Measurements from ENCODE around the gene CLSTN2.

Gene CLSTN2

DNA sequence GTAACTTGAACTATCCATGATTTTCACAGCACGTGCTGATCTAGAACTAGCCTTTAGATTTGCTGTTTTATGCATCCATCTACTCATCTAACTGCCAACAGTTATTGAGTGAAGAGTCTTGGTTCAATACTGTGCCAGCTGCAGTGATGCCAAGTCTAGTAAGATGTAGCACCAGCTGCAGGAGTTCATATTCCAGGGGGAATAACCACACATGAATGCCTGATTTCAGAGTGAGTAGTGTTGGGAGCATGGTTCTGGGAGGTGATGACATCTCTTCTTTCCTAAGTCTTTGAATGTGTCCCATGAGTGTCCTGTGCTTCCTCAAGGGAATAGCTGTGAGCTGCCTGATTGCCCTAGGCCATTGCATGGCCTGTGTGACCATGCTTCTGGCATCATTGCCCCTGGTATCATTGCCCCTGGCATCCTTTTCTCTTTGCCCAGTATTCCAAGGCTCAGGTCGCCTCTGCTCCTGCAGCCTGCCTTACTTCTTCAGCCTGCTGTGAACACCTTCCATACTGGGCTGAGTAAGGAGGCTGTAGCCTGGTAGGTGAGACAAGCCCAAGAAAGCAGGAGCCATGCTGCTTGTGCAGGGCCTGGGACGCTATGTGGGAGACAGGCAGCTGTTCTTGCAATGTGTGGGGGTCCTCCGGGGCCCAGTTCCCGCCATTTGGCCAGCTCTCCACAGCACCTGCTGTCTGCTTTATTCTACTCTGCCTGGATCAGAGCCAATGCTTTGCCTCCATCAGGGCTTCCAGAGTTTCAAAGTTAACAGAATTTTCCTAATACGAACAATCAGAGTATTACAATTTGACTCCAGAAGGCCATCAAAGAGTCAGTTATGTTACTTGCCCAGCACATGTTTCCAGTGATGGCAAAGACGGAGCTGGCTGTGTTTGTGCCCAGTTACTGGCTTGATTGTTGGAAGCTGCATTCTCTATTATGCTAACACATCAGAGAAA is 73.2 kb downstream of the CLSTN2 start:
- no peak for DNase-seq

GRCh38 chr3:140010391-140010790 is 75.4 kb downstream of the CLSTN2 start:
- no peak for DNase-seq

GRCh38 chr3:140011086-140011485 is 76.1 kb downstream of the CLSTN2 start:
- DNase-seq, result no peak

DNA sequence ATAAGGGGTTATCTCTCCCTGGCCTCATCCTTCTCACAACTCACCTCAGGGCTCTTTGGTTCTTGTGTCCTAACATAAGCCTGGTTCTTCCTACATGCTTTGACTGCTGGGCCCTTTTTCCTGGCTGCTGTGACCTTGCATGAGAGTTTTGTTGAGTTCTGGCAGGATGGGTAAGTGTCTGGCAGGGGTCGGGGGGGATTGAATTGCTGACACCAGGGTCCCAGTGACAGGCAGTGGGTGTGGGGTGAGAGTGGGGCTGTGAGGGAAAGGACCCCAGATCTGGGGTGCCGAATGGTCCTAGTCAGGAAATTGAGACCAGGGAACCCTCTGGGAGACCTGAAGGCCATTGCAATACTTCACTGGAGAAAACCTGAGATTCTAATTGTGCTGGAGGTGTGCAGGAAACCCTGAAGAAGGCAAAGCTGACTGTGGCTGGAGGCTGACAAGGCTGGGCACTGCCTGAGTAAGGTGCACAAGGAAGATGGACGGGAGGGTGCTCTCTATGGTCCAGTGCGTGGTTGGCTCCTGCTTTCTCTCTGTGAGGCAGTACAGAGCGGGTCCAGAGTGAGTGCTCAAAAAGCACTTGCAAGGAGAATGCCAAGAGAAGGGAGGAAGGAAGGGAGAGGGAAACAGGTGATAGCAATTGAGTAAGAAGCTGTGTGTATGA is 76.8 kb downstream of the CLSTN2 start:
- no peak for DNase-seq

DNA sequence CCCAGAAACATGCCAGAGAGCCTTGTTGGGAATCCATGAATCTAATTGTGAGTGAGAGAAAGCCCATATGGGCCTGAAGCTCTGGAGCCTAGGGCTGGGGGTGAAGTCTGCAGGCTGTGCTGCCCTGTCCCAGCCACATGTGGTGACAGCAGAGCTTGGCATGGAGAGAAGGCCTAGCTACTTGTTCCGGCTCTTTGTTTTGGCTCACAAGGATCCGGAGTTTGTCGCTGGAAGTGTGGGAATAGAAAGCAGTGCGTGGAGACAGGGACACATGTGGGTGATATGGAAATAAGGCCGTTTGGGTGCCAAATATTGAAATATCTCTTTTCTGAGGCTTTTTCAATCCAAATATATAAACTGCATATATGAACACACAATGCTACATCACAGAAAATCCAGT is 78.2 kb downstream of the CLSTN2 start:
- no peak for DNase-seq

- DNase-seq, result no peak
These were observed 80.0 kb downstream of the CLSTN2 start for GRCh38 chr3:140014831-140015495.

DNA sequence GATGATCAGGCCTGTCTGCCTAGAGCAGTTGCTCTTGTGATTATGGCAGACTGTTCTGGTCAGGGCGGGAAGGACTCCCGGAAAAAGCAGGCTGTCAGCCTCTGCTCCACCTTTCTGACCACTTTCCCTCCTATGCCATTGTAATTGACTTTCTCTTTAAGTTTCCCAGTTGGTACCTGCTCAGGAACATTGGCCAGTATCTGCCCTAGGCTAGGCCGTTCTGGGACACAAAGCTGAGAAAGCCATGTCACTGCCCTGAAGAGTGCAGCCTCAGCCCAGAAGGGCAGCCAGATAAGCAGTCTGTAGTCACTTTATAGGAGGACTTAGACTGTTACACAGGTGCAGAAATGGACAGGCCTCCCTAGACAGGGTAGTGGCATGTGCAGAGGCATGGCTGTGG is 80.8 kb downstream of the CLSTN2 start:
- DNase-seq, result no peak

DNA sequence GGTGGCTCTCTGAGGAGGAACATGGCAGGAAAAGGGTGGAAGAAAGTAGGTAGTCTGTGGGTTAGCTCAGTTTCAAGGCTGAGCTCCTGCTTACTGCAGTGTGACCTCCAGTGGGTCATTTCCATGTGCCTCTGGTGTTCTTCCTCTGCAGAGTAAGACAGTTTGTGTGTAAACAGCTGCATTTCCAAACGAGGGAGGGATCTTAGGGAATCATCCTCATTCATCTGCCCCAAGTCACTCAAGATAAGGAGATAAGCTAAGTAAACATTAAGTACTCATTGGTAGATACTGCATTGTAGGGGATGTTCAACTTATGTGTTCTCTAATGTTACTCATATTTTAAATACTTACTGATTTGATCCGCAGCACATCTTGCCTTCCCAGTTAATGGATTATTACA is 83.6 kb downstream of the CLSTN2 start:
- no peak for DNase-seq

- no peak for DNase-seq
These were observed 85.0 kb downstream of the CLSTN2 start for GRCh38 chr3:140019946-140020345.

- no peak for DNase-seq
These were observed 85.6 kb downstream of the CLSTN2 start for GRCh38 chr3:140020541-140020940.

- no peak for DNase-seq
These were observed 86.3 kb downstream of the CLSTN2 start for GRCh38 chr3:140021269-140021668.

GRCh38 chr3:140022066-140022770 is 87.2 kb downstream of the CLSTN2 start:
- no peak for DNase-seq

DNA sequence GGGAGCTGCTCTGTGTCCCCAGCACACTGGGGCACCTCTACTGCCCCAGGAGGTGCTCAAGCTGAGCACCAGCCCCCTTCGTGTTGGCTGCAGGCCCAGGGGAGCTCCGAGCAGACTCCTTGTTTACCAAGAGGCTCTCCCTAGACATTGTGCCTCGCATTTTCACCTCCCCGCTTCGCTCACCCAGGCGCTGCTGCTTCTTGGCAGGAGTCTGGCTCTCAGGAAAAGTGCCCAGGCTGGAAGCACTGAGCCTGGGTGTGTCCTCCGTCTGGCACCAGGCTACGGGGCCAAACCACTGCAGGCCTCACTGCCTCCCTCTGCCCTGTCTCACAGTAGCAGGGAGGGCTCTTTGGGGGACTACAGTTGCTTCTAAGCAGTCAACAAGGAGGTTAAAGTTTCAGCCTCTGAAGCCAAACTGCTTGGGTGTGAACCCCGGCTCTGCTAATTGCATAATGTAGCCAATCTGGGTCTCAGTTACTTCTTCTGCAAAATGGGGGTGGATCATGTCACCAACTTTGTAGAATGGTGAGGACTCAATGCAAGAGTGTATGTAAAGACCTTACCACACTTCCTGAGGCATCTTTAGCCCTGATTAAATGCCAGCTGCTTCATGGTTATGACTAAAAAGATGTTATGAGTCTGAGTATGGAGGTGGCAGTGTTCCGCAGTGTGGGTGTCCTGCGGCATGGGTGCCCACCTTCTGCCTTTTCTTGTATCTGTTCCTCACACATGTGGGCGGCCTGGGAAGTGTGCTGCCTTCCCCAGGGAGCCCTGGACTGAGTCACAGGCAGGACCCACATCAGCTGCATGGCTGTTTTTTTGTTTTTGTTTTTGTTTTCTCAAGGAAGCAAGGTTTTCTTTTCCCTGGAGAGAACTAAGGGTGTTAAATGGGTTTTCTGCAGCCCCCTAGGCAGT is 88.9 kb downstream of the CLSTN2 start:
- no peak for DNase-seq

DNA sequence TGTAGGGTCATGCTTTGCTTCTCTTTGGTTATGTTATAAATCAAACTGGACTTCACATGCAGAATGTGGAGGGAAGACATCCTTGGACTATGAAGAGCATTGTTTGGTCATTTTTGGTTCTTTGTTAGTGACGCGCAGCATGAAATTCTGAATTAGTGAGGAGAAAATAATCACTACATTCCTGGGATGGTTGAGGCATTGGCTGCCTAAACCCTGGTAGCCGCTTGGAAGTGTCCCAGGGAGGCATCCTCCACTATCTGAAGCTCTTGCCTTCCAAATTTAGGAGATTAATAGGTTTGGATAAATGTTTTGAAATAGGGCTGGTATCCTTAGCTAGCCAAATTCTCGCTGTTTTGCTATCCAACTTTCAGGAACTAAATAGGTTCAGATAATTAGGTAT is 96.2 kb downstream of the CLSTN2 start:
- DNase-seq, result no peak

DNA sequence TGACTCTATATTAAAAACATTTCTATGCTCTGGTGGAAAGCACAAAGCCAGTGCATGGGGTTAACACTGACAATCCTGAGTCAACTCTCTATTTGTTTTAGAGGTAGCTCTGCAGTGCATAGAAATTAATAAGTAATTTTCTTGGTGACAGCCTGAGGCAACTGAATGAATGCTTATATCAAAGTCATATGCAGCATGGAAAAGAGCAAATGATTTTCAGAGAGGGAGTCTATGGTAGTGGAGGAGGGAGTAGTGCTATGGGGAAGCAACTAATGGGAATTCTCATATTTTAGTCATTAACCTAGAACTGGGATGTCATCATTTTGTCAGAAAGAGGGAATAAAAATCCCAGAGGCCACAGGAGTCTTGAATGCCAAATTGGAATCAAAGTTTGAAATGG is 99.1 kb downstream of the CLSTN2 start:
- no peak for DNase-seq

- DNase-seq, result no peak
These were observed 100.9 kb downstream of the CLSTN2 start for GRCh38 chr3:140035871-140036270.

DNA sequence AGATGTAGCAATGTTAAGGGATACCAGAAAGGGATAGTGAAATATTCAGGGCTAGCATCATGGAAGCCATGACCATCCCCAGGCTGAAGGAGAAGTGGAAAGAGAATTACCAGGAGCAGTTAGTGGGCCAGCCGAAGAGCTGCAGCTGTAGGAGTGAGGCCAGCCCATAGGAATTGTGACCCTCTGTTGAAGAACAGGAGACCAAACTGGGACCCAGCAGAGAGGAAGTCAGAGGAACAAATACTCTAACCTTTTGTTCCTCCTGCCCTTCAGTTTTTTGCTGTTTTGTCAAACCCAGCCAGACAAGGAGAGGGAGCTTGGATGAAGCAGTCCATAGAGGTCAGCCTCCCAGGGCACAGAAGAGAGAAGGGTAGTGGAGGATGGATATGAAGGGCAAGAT is 115.4 kb downstream of the CLSTN2 start:
- no peak for DNase-seq

DNA sequence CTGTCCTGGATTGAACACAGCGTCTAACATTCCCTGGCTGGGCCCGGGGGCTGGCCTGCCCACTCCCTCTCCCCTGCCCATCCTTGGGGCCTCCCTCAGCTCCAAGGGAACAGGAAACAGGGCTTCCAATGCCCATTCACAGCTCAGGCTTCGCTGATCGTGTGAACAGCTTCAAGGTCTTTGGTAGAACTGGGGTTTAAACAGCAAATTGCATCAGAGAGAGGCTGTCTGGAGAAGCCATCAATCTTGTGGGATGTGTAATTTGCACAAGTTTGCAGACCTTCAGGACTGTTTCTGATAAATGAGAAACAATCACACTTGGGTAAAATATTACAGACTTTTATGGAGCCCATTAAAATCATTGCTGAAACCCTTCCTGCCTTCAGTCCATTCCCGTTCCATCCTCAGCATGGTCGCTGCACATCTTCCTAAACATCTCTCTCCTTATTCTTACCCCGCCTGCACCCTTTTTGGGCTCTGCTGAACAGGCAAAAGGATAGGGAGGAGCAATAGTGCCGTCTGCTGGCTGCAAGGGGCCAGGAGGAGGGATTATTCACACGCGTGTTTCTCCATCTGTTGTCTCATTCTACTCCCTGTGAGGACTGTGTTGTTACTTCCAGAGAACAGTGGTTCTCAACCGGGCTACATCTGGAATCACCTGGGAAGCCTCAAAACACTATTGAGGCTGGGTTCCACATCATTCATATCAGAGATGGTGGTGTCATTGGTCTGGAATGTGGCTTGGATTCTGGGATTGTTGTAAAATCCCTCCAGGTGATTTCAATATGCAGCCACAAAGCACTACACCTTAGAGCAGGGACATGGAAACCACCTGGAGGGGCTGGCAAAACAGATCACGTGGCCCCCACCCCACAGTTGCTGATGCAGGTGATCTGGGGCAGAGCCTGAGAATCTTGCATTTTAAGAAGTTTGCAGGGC is 116.3 kb downstream of the CLSTN2 start:
- no peak for DNase-seq

DNA sequence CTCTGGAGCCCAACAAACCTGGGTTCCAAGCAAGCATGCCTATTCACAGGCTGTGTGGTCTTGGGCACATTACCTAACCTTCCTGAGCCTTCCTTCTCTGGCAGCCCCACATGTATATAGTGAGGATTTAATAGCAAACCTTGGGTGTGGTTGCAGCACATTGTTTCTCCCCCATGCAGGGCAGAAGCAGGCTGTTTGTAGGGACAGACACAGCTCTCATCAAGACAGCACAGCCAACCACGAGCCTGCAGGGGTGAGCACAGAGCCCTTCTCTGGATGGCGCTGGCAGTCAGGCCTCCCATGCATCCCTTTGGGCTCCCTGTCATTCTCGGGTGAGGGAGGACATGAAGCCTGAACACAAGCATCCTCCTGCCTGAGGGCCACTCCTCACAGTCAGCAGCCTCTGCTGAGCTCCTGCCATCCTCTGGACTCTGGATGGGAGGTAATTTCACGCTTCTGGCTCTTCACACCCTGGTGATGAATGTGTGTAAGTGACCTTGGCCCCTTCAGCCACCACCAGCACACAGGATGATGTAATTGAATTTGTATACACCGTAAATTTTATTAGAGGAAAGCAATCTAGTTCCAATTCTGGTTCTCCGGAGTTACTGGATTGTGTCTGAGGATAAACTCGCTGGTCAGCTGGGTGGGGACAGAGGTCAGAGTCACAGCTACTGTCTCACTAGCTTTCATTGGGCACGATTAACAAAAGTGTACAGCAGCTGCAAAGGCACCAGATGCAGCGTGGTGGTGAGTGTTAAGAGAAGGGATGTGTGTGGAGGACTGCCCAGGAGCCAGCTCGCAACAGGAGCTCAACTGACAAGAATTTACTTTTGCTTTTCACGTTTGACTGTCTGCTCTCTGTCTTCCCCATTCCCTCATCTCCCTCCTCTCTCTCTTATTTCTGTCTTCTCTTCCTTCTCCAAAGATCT is 118.1 kb downstream of the CLSTN2 start:
- DNase-seq, result no peak

Data from fibroblast of skin of scalp (primary cell).